Amniotic epithelial cell (primary cell): ENCODE data around the gene HIVEP3.
A peak's percentile ranks its signal among the peaks of the same experiment; 100 is the strongest.

Experiments used
- DNase-seq: peaks from one replicate; pipeline ENCODE4 v3.0.0-alpha.2; 2010; ENCODE audit warnings: low read depth

The HIVEP3 gene

GRCh38 chr1:41811051-41811795 lies 107.5 kb downstream of the HIVEP3 start:
- no peak for DNase-seq

- DNase-seq, result peak; percentile 60
Observed at GRCh38 chr1:41810446-41810845, 108.3 kb downstream of the HIVEP3 start.

GRCh38 chr1:41809692-41810091 lies 109.0 kb downstream of the HIVEP3 start:
- no peak for DNase-seq

DNA sequence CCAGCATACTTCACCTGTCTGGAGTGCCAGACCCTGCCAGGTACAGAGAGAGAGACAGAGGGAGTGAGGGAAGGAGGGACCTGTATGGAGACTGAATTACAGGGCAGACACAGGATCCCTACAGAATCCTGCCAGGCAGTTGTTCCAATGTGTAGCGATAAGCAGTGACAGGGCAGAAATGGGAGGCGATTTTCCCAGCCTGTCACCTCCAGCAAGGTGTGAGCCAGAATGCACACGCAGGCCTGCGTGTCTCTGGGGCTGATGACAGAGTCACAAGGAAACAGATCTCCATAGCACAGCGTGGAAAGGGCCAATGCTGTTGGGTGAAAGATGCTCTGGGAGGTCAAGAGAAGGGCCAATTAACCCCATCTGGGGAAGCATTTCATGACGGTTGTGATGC lies 111.3 kb downstream of the HIVEP3 start:
- no peak for DNase-seq

DNA sequence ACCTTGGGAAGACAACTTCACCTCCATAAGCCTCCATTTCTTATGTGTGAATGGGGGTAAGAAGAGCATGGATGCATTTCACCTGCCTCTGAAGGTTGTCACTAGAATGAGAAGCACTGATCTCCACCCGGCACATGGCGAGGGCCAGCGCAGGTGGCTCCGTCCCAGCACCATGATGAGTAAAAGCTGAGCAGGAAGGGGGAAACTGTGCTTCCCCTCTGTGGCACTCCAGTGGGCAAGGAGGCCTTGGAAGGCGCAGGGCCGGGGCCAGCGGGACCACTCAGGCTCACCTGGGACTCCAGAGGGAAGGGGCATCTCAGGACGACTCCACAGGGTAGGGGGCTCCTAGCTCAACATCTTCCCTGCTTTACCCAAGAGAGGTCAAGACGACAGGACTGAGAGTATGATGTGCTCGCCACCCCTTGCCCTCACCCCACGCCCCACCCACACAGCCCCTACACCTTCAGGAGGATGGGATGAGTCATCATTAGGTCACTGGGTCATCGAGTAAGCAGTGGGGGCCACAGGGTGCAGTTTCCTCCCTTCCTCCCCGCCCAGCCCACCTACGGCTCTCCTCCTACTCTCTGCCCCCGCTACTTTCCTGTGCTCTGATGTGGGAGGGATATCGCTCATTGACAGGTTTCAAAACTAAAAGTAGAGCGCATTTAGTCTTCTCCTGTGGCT lies 112.1 kb downstream of the HIVEP3 start:
- no peak for DNase-seq

DNA sequence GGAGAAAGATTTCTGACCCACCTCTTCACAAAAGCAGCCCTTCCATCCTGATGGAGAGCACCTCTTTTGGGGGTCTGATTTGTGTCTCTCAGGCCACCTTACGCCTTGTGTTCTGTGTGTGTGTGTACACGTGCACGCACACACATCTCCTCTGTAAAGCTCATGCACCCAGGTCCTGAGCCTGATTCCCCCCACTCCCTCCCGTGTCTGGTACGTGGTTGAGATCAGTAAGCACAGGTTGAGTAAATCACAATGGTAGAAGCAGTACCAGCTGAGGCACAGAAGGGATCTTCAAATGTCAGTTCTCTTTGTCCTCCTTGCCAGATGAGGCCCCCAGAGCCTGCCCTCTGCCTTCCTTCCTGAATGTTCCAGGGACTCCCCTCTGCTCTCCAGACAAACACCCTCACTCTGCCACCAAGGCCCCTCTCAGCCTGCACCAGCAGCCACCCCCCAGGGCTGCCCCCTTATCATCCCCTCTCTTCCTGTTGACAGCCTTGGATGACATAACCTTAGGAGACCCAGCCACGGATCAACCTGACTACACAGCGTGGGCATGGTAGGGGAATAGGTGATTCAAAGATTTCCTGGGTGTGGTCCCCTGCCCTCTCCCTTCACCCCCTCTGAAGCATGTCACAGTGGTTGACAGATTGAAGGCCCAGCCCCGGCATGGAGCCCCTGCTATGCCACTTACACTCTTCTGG lies 112.8 kb downstream of the HIVEP3 start:
- no peak for DNase-seq

GRCh38 chr1:41804176-41804575 lies 114.5 kb downstream of the HIVEP3 start:
- DNase-seq, result no peak

- no peak for DNase-seq
Observed at GRCh38 chr1:41803656-41804055, 115.1 kb downstream of the HIVEP3 start.

DNA sequence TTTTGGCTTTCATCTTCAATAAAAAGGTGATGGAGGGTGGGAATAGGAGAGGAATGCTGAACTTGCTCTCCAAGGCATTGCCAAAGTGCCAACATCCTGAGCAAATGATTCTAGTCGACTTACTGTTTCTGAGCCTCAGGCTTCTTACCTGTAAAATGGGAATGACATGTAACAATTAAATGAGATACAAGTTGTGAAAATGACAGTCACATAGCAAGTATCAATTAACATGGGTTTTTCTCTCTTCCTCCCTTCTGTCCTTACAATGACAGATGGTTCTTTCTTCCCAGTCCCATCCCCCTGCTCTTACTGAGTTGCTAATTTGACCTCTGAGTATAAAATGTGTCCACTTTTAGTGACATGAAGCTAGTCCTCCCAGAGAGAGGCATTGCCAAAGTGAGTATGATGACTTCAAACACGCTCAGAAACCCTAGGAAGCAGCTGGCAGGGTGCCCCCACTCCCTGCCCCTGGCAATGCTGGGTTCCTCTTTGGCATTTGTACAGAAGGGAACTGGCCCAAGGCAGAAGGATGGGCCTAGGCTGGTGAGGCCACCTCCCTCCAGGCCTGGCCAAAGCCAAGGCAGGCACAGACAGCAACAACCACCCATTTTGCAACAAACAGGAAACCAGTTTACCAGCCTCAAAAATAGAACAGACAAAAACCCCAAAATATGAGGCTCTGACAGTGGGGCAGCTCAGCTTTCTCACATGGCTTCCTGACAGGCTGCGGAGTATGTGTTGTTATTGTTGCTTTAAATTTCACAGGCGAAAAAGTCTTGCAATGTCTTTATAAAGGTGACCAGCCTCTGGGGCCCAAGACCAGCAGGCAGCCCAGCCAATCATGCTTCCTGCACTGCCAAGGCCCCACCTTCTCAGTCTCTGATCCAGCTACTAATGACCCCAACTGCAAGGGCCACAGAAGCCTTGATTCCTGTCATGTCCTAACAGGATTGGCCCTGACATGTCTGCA lies 115.9 kb downstream of the HIVEP3 start:
- no peak for DNase-seq

DNA sequence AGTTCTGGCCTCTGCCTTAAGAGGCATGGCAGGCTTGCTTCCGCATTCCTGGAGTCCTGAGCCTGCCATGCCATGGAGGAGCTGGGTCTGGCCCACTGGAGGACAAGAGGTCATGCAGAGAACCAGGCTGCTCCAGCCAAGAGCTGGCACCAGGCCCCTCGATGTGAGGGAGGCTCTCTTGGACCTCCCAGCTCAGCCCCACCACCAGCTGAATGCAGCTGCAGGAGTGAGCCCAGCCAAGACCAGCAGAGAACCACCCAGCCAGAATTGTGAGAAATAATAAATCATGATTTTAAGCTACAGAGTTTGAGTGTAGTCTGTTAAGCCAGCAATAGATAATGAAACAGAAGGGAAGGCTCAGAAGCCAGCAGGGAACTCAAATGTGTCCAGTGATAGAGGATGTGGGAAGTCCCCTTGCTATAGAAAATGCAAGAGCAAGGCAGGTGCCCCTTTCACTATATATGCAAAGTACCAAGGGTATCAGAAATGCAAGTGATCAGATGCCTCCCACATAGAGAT lies 118.4 kb downstream of the HIVEP3 start:
- DNase-seq, result no peak

DNA sequence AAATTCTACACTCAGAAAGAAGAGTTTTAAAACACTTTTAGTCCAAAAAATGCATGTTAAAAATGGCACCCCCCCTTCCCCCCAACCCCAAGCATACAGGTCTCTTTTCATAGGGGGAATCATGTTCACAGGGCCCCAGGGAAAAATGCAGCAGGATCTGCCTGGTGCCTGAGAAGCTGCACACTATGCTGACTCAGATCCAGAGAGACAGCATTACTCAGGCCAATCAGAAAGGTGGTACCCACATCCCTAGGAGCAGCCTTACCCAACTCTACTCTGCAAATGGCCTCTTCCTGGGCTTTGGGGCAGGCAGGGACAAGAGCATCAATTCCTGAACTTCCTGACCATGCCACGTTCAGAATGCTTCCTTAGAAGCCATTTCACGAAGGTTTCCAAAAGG lies 119.0 kb downstream of the HIVEP3 start:
- DNase-seq, result peak; percentile 51

- no peak for DNase-seq
Observed at GRCh38 chr1:41799205-41799604, 119.5 kb downstream of the HIVEP3 start.

DNA sequence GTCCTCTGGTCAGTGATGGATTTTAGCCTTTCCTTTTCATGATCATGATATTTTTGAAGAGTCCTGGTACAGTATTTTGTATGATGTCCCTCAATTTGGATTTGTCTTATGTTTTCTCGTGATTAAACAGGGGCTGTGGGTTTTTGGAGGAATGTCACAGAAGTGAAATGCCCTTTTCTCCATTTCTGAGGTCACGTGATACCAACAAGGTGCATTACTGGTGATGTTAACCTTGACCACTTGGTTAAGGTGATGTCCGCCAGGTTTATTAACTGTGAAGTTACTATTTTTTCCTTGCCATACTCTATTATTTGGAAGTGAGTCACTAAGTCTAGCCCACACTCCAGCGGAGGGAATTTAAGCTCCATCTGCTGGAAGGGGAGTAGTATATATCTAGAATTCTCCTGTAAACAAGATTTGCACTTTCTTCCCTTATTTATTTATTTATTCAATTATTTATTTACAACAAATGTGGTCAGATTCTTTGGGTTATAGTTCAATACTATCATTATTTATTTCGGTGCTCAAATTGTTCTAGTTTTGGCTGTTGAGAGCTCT lies 123.4 kb downstream of the HIVEP3 start:
- peak; percentile 65 for DNase-seq

DNA sequence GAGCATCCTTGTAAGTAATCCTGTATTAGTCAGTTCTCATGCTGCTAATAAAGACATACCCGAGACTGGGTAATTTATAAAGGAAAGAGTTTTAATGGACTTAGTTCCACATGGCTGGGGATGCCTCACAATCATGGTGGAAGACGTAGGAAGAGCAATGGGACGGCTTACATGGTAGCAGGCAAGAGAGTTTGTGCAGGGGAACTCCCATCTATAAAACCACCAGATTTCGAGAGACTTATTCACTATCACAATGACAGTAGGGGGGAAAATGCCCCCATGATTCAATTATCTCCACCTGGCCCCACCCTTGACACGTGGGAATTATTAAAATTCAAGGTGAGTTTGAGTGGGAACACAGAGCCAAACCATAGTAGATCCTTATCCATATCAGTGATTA lies 124.7 kb downstream of the HIVEP3 start:
- DNase-seq, result no peak

GRCh38 chr1:41792485-41792770 lies 126.3 kb downstream of the HIVEP3 start:
- no peak for DNase-seq

DNA sequence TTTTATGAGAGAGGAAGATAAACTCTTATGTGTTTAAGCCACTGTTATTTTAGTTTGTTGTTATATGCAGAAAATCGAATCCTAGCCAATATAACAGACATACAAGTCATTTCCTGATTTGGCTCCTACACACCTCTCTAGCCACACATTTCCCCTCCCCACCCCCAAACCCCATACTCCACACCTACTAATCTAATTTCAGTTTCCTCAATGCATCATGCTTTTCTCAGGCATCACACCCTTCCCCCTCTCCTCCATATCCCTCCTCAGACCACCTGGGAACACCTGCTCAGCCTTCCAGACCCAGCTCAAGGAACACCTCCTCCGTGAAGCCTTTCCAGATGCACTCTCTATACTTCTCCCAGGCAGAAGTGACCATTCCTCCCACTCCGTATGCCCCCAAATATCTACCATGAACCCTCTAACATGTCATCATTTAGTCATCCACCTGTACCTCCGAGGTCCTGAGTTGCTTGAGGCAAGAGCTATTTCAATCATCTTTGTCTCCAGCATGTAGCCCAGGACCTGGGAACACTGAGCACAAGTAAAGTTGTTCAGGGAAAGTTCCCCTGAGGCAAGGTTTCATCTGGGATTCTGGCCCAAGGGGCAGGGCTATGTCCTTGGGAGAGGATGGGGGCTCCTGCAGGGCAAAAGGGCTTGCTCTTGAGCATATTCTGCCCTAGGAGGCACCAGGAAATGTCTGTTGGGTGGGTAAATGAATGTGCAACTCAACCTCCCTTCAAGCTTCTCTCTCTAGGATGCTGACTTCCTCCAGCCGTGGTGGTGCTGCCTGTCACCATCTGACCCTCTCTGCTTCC lies 126.8 kb downstream of the HIVEP3 start:
- no peak for DNase-seq

GRCh38 chr1:41790351-41790750 lies 128.4 kb downstream of the HIVEP3 start:
- peak; percentile 95 for DNase-seq

DNA sequence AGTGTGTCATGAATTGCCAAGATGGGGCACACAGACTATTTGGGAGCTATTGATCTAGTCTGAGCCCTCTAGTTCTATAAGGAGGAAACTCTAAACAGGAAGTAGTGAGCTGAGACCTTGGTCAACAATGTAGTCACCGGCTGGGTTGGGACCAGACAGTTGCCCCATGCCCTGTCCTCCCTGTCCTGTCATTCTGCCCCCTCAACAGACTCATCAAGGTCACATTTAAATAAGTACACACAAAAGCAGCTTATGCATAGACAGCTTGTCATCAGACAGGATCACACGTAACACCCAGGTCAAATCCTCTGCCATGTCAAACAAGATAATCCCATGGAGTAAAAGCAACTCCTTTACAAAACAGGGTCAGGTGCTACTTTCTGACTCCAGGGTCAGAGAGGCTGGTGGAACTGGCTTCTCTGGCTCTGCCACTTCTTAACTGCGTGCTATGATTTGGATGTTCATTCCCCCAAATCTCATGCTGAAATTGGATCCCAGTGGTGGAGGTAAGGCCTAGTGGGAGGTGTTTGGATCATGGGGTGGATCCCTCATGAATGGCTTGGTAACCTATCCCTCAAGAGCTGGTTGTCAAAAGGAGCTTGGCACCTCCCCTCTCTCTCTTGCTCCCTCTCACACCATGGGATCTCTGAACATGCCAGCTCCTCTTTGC lies 128.9 kb downstream of the HIVEP3 start:
- no peak for DNase-seq

DNA sequence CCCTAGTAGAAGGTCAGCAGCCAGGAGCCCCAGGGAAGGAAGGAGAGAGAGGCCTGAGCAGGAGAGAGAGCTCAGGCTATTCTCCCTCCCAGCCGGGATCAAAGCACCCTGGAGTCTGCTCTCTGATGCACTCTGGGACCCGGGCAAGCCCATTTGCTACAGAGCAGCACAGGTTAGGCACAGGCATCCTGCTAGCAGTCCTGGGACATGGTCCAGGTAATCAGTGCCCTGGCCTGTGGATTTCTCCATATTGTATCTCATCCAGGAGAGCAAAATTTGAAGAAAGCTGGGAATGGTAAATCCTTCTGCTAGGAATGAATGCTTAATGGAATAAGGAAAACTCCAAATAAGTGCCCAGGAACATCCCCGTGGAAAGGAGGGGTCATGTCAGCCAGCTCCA lies 130.3 kb downstream of the HIVEP3 start:
- no peak for DNase-seq
